Body of pancreas (tissue), 4 donors: Measurements from ENCODE around the gene PDK2. TPM values are rescaled to one million over a fixed set of nuclear protein-coding genes. Genes with fewer than 3 reads are reported as not detected.

Source experiments
- ATAC-seq: fragments of 150-250 bp; one replicate; pipeline ENCODE4 v1.9.1; 2016
- DNase-seq, 4 donors: peaks; one replicate each; pipeline ENCODE4 v3.0.0-alpha.2; 2019
- H3K27ac ChIP-seq, 4 donors: fragments of 200-600 bp; sonication (generic); 1 replicate in 3 of 4; 2 replicates in 1 of 4; pipeline versions ENCODE4 v1.5.1 to v1.6.1; 2016 to 2019; ENCODE audit warnings: mild to moderate bottlenecking in 1 of 4, mixed read lengths in 1 of 4, moderate library complexity in 1 of 4
- H3K27me3 ChIP-seq, 2 donors: fragments of 200-600 bp; sonication (generic); one replicate each; pipeline ENCODE4 v1.6.0; 2016; ENCODE audit warnings: mild to moderate bottlenecking in 1 of 2
- H3K36me3 ChIP-seq, 2 donors: fragments of 200-600 bp; sonication (generic); replicated peaks in 1 of 2; 2 replicates each; pipeline ENCODE4 v1.5.1; 2016; ENCODE audit warnings: low read depth in 2 of 2; ENCODE audit not compliant: insufficient read depth in 1 of 2
- H3K4me1 ChIP-seq: fragments of 200-600 bp; sonication (generic); one replicate; pipeline ENCODE4 v1.6.0; 2016
- H3K4me3 ChIP-seq, 2 donors: fragments of 200-600 bp; sonication (generic); 1 replicate in 1 of 2; 2 replicates in 1 of 2; pipeline ENCODE4 v1.5.1; 2016 to 2019
- H3K9me3 ChIP-seq, 3 donors: fragments of 200-600 bp; sonication (generic); 1 replicate in 2 of 3; 2 replicates in 1 of 3; pipeline ENCODE4 v1.5.1; 2016
- POLR2A ChIP-seq, 3 donors: fragments of 450-650 bp; IDR thresholded peaks; one replicate each; pipeline ENCODE4 v1.6.1; 2016; ENCODE audit warnings: antibody characterized with exemption in 3 of 3, mild to moderate bottlenecking in 2 of 3
- WGBS, 2 donors: methylation state at CpG; one replicate each; pipeline ENCODE4 v1.1.5; 2017; 5-methylcytosine and 5-hydroxymethylcytosine counted together
- intact Hi-C: fragments of 100-400 bp; cut with DNase I; formaldehyde crosslinking; loops from one replicate; pipeline ENCODE4 v1.15.1; 2023
- total RNA-seq, 2 donors: library from RNA; depleted of rRNA; stranded (reverse); fragments of >200 nt; gene quantifications; one replicate each; pipeline ENCODE4 v1.1.0, GENCODE V29; 2016
- TF ChIP-seq, protein P1 (sequence below), 7 experiments: fragments of 450-650 bp in 4 of 7; fragments of 200-600 bp in 3 of 7; sonication (generic) in 3 of 7; IDR thresholded peaks; one replicate each; pipeline ENCODE4 v1.5.1; 2016 to 2019; ENCODE audit warnings: antibody characterized with exemption in 7 of 7

The PDK2 gene
- total RNA-seq, 2 donors from 2014 or later = 27.0 to 119 TPM

DNA sequence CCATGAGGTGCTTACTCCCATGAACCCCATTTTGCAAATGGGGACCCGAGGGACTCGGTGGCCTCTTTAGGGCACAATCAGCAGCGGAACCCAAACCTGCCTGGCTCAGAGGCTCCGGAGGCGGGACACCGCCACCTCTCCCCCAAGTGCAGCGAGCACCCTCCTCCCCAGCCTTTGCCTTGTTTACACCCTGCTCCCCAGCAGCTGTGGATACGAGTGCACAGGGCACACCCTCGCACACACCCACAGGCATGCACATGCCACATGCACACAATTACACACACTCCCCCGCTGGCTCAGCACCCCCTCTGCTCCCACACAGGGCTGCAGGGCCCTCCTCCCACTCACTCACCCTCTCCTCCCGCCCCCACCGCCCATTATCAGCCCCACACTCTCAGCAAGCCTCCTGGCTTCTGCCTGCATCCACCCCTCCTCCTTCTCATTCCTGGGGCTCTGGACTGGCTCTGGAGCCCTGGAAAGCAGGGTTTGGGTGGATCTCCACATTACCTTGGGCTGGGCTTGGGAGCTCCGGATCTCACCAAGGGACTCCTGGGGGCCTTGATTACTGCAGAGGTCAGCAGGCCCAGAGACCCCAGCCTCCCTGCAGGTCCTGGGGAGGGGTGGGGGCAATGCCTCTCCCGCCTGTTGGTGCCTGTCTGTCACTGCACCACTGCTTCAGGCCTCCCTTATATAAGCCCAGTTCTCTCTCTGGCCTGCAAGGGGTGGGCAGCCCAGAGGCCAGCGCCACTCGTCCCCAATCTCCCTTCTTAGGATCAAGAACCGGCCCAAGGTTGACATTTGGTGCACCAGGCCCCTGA is 6.4 kb downstream of the PDK2 start:
- H3K9me3 ChIP-seq = no peaks in the 10 kb centered on the region
- WGBS, 2 donors = 34 to 39% methylated on average over 11 to 17 of the region's 17 CpGs
- H3K27me3 ChIP-seq = no peaks in the 10 kb centered on the region
- intact Hi-C loops = no loop called here
- peaks cover 0 to 4% of the 10 kb centered on the region in 2 donors for H3K36me3 ChIP-seq
- DNase-seq = peak; percentile 27 to 88 (median 66)
- H3K4me3 ChIP-seq = no peak overlapping the region
- TF ChIP-seq, protein P1, sequence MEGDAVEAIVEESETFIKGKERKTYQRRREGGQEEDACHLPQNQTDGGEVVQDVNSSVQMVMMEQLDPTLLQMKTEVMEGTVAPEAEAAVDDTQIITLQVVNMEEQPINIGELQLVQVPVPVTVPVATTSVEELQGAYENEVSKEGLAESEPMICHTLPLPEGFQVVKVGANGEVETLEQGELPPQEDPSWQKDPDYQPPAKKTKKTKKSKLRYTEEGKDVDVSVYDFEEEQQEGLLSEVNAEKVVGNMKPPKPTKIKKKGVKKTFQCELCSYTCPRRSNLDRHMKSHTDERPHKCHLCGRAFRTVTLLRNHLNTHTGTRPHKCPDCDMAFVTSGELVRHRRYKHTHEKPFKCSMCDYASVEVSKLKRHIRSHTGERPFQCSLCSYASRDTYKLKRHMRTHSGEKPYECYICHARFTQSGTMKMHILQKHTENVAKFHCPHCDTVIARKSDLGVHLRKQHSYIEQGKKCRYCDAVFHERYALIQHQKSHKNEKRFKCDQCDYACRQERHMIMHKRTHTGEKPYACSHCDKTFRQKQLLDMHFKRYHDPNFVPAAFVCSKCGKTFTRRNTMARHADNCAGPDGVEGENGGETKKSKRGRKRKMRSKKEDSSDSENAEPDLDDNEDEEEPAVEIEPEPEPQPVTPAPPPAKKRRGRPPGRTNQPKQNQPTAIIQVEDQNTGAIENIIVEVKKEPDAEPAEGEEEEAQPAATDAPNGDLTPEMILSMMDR (IDR thresholded peaks at IDR 0.05) = no peak
- TF ChIP-seq POLR2A (IDR thresholded peaks at IDR 0.05) = peak in 1 of 3 donors; percentile 16
- ATAC-seq = peak; percentile 15
- H3K27ac ChIP-seq = peak overlapping the region; percentile 60 to 92 (median 84)
- H3K4me1 ChIP-seq = peaks cover 69% of the 10 kb centered on the region

DNA sequence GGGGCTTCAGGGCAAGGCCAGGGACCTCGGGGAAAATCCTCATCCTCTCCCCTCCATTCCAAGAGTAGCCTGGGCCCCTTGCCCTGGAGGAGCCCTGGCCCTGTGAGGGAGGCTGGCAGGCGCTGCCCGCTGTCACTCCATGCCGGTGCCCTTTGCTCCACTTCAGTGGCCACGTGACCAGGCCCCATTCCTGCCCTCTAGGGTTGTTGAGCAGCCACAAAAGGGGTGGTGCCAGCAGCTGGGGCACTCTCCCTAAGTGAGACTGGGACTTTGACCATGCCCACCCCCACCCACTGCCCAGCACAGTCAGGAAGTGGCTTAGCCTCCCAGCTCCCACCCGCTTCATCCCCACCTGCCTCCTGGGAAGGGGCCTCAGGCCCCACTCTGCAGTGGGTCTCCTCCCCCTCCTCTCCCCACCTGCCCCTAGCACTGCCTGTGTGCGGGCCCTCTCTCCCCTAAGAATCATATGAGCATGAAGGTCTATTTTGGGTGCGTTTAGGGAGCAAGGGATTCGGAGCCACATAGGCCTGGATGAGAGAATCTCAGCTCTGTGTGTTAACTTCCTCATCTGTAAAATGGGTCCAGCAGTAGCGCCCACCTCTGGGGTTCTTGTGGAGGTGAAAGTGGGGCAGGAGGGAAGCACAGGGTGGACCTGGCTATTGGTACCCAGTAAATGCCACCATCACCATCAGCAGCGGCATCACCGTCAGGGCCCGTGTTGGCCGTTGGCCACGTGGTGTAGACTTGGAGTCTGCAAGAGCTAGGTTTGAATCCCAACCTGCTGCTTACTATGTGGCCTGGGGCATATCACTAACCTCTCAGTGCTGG is 7.2 kb downstream of the PDK2 start:
- Histone ChIP-seq H3K36me3 (peaks cover 0 to 9% of the 10 kb centered on the region in 2 donors), H3K27me3 (no peaks in the 10 kb centered on the region), H3K4me3 (no peak overlapping the region), H3K27ac (peak overlapping the region; percentile 60 to 92 (median 84)), H3K9me3 (no peaks in the 10 kb centered on the region), H3K4me1 (peaks cover 61% of the 10 kb centered on the region)
- 52 to 67% methylated on average over 9 to 15 of the region's 15 CpGs for whole genome bisulfite sequencing, 2 donors
- TF ChIP-seq POLR2A (IDR thresholded peaks at IDR 0.05) = no peak
- TF ChIP-seq, protein P1 (IDR thresholded peaks at IDR 0.05) = no peak
- intact Hi-C loops = no loop called here
- ATAC-seq (peak; percentile 85), DNase-seq (peak; percentile 85 to 97 (median 94))

DNA sequence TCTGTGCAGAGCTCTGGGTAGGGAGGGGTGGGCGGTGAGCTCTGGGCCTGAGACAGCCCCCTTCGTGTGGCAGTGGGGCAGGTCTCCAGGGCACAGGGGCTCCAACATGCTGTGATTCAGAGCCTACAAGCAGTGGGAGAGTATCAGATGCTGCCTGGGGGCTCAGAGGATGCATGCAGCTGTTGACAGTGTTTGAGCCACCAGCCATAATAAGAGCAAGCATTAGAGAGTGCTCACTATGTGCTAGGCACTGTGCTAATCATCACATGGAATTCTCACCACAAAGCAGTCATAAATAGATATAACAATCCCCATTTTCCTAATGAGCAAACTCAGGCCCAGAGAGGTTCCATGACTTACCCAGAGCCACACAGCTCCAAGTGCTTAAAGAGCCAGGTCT is 8.1 kb downstream of the PDK2 start:
- DNase-seq = no peak
- Histone ChIP-seq H3K4me1 (peaks cover 52% of the 10 kb centered on the region), H3K9me3 (no peaks in the 10 kb centered on the region), H3K27ac (no peak overlapping the region), H3K36me3 (peaks cover 0 to 13% of the 10 kb centered on the region in 2 donors), H3K27me3 (no peaks in the 10 kb centered on the region), H3K4me3 (no peak overlapping the region)
- no peak for TF ChIP-seq POLR2A (IDR thresholded peaks at IDR 0.05)
- TF ChIP-seq, protein P1 (IDR thresholded peaks at IDR 0.05) = no peak
- intact Hi-C loops = no loop called here
- ATAC-seq = no peak
- WGBS, 2 donors = 60 to 67% methylated on average over 2 of the region's 2 CpGs

DNA sequence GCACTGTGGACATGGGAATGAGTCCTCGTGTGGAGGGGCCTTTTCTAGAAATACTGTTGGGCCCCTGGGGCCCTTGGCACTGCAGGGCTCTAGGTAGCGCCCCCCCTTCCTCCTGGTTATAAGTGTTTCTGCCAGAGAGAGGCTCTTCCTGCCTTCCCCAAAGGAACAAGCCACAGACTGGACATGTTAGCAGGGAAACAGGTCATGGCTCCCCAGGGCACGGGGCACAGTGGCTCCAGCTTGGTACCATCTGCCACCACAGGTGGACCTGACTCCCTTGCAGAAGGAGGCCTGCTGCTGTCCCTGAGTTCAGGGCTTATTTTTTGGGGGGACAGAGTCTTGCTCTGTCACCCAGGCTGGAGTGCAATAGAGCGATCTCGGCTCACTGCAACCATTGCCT is 8.8 kb downstream of the PDK2 start:
- Histone ChIP-seq H3K27me3 (no peaks in the 10 kb centered on the region), H3K36me3 (peaks cover 0 to 15% of the 10 kb centered on the region in 2 donors), H3K4me3 (no peak overlapping the region), H3K4me1 (peaks cover 45% of the 10 kb centered on the region), H3K9me3 (no peaks in the 10 kb centered on the region), H3K27ac (no peak overlapping the region)
- no peak for DNase-seq
- TF ChIP-seq, protein P1 (IDR thresholded peaks at IDR 0.05) = no peak
- no peak for TF ChIP-seq POLR2A (IDR thresholded peaks at IDR 0.05)
- no peak for ATAC-seq
- 83 to 85% methylated on average over 3 to 4 of the region's 5 CpGs for WGBS, 2 donors
- intact Hi-C loops = no loop called here
